H54 (cell line): ENCODE measurements around the gene CAMKMT.

Source experiments
- DNase-seq: peaks from one replicate; pipeline ENCODE4 v3.0.0; 2011; ENCODE audit warnings: low spot score, mixed read lengths; ENCODE audit not compliant: insufficient read length
- FAIRE-seq: peaks from 3 replicates; lab custom pipeline; 2011; peaks lifted over from hg19 to GRCh38; lab: Jason Lieb, UNC
- POLR2A ChIP-seq: IDR thresholded peaks from 2 replicates; pipeline ENCODE4 v1.6.1; 2011; ENCODE audit warnings: low read depth, mild to moderate bottlenecking, low read length

The CAMKMT gene

GRCh38 chr2:44759823-44760222, 398.1 kb downstream of the CAMKMT start:
- TF ChIP-seq POLR2A, result no peak
- no peak for FAIRE-seq
- DNase-seq, result no peak

- no peak for TF ChIP-seq POLR2A
- DNase-seq (no peak), FAIRE-seq (no peak)
Measured at GRCh38 chr2:44763275-44763782, 401.6 kb downstream of the CAMKMT start.

- no peak for TF ChIP-seq POLR2A
- DNase-seq (no peak), FAIRE-seq (no peak)
Measured at GRCh38 chr2:44766220-44766619, 404.5 kb downstream of the CAMKMT start.

GRCh38 chr2:44766777-44767176, 405.0 kb downstream of the CAMKMT start:
- TF ChIP-seq POLR2A, result no peak
- no peak for FAIRE-seq
- DNase-seq, result no peak

- FAIRE-seq (no peak), DNase-seq (no peak)
- TF ChIP-seq POLR2A, result no peak
Measured at GRCh38 chr2:44767691-44768090, 405.9 kb downstream of the CAMKMT start.

- FAIRE-seq (no peak), DNase-seq (no peak)
- no peak for TF ChIP-seq POLR2A
Measured at GRCh38 chr2:44768438-44769236, 406.9 kb downstream of the CAMKMT start.

- TF ChIP-seq POLR2A, result no peak
- FAIRE-seq, result no peak
- DNase-seq, result no peak
Measured at GRCh38 chr2:44769349-44770011, 407.7 kb downstream of the CAMKMT start.

GRCh38 chr2:44770221-44771195, 408.8 kb downstream of the CAMKMT start:
- no peak for TF ChIP-seq POLR2A
- no peak for DNase-seq
- no peak for FAIRE-seq

- TF ChIP-seq POLR2A, result no peak
- no peak for DNase-seq
- no peak for FAIRE-seq
Measured at GRCh38 chr2:44771522-44771921, 409.8 kb downstream of the CAMKMT start.

- no peak for TF ChIP-seq POLR2A
- FAIRE-seq, result no peak
- DNase-seq, result no peak
Measured at GRCh38 chr2:44772131-44772530, 410.4 kb downstream of the CAMKMT start.

GRCh38 chr2:44772669-44773378, 411.1 kb downstream of the CAMKMT start:
- FAIRE-seq (no peak), DNase-seq (no peak)
- no peak for TF ChIP-seq POLR2A

GRCh38 chr2:44774826-44775492, 413.2 kb downstream of the CAMKMT start:
- no peak for DNase-seq
- TF ChIP-seq POLR2A, result no peak
- FAIRE-seq, result no peak

- no peak for FAIRE-seq
- DNase-seq, result no peak
- no peak for TF ChIP-seq POLR2A
Measured at GRCh38 chr2:44777036-44777435, 415.3 kb downstream of the CAMKMT start.
